Lung (tissue), 12 donors: ENCODE measurements around the gene PHF8. TPM values are rescaled to one million over a fixed set of nuclear protein-coding genes. Genes with fewer than 3 reads are reported as not detected.

Experiments
- ATAC-seq: fragments of 200-7000 bp; cut with Tn5 transposase; one replicate; pipeline ENCODE4 v1.9.1; 2020; ENCODE audit warnings: moderate number of reproducible peaks; ENCODE audit not compliant: insufficient read depth, low FRiP score
- DNase-seq, 3 donors: peaks; one replicate each; pipeline ENCODE4 v3.0.0-alpha.2; 2013 to 2017
- H3K27ac ChIP-seq, 2 donors: one replicate each; pipeline ENCODE4 v1.5.1; 2013; ENCODE audit warnings: mild to moderate bottlenecking in 2 of 2, moderate library complexity in 2 of 2, control low read depth in 1 of 2, inconsistent platforms in 1 of 2, low read depth in 1 of 2, low read length in 1 of 2
- H3K27me3 ChIP-seq, 3 donors: one replicate each; pipeline ENCODE4 v1.5.1; 2013; ENCODE audit warnings: low read length in 2 of 3; ENCODE audit not compliant: control insufficient read depth in 3 of 3, insufficient read depth in 3 of 3
- H3K36me3 ChIP-seq, 4 donors: one replicate each; pipeline ENCODE4 v1.5.1; 2013; ENCODE audit warnings: low read length in 4 of 4, mild to moderate bottlenecking in 1 of 4, moderate library complexity in 1 of 4; ENCODE audit not compliant: control insufficient read depth in 4 of 4, insufficient read depth in 4 of 4
- H3K4me1 ChIP-seq, 5 donors: one replicate each; pipeline ENCODE4 v1.5.1; 2013; ENCODE audit warnings: low read length in 5 of 5, mild to moderate bottlenecking in 2 of 5, moderate library complexity in 1 of 5; ENCODE audit not compliant: control insufficient read depth in 5 of 5, insufficient read depth in 5 of 5
- H3K4me3 ChIP-seq: one replicate; pipeline ENCODE4 v1.5.1; 2013; ENCODE audit warnings: mild to moderate bottlenecking, control low read depth, moderate library complexity
- H3K9ac ChIP-seq, 2 donors: one replicate each; pipeline ENCODE4 v1.5.1; 2013; ENCODE audit warnings: low read length in 2 of 2, control low read depth in 1 of 2; ENCODE audit not compliant: insufficient read depth in 1 of 2
- H3K9me3 ChIP-seq, 4 donors: one replicate each; pipeline ENCODE4 v1.5.1; 2013; ENCODE audit warnings: low read length in 3 of 4, mild to moderate bottlenecking in 1 of 4, moderate library complexity in 1 of 4; ENCODE audit not compliant: control insufficient read depth in 4 of 4, insufficient read depth in 3 of 4
- WGBS, 2 donors: extraction: QIAGEN DNeasy Blood & Tissue Kit; methylation state at CpG; one replicate each; pipeline ENCODE4 v1.1.7; 2013; 5-methylcytosine and 5-hydroxymethylcytosine counted together
- polyA plus RNA-seq, 2 donors: library from polyadenylated mRNA; stranded (reverse); fragments of 200-250 nt; gene quantifications; one replicate each; pipeline ENCODE4 v1.2.1, GENCODE V29; 2013
- total RNA-seq, 2 donors: library from RNA; depleted of rRNA in 1 of 2; stranded (reverse); fragments of >200 nt in 1 of 2; gene quantifications; one replicate each; pipeline ENCODE4 v1.2.1, GENCODE V29; 2014 to 2021
- TF ChIP-seq, protein P1 (sequence below): IDR thresholded peaks from 2 replicates; pipeline ENCODE4 v1.5.1; 2012; ENCODE audit warnings: mild to moderate bottlenecking; ENCODE audit errors: control extremely low read depth, extremely low read depth
- donor health status: control.
- donor health status: control.
- donor health status: Bipolar disorder and iron deficiency.
- donor health status: healthy.
- donor health status: DM: yes; HTN: yes; CAD: no.

Gene PHF8
- total and polyA plus RNA-seq, 4 donors, result 7.2 to 37.5 (median 19.5) TPM

GRCh38 chrX:54090880-54091279 lies 46.6 kb upstream of the PHF8 start:
- Histone ChIP-seq H3K36me3 (peaks cover 0 to 6% (median 0%) of the 10 kb centered on the region in 4 donors), H3K9me3 (no peaks in the 10 kb centered on the region), H3K9ac (no peak overlapping the region), H3K4me3 (no peak overlapping the region), H3K4me1 (no peaks in the 10 kb centered on the region), H3K27ac (no peak overlapping the region), H3K27me3 (no peaks in the 10 kb centered on the region)
- DNase-seq (no peak), ATAC-seq (no peak)
- 68 to 100% methylated on average over 2 of the region's 2 CpGs for WGBS, 2 donors
- TF ChIP-seq, protein P1, sequence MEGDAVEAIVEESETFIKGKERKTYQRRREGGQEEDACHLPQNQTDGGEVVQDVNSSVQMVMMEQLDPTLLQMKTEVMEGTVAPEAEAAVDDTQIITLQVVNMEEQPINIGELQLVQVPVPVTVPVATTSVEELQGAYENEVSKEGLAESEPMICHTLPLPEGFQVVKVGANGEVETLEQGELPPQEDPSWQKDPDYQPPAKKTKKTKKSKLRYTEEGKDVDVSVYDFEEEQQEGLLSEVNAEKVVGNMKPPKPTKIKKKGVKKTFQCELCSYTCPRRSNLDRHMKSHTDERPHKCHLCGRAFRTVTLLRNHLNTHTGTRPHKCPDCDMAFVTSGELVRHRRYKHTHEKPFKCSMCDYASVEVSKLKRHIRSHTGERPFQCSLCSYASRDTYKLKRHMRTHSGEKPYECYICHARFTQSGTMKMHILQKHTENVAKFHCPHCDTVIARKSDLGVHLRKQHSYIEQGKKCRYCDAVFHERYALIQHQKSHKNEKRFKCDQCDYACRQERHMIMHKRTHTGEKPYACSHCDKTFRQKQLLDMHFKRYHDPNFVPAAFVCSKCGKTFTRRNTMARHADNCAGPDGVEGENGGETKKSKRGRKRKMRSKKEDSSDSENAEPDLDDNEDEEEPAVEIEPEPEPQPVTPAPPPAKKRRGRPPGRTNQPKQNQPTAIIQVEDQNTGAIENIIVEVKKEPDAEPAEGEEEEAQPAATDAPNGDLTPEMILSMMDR, result no peak

DNA sequence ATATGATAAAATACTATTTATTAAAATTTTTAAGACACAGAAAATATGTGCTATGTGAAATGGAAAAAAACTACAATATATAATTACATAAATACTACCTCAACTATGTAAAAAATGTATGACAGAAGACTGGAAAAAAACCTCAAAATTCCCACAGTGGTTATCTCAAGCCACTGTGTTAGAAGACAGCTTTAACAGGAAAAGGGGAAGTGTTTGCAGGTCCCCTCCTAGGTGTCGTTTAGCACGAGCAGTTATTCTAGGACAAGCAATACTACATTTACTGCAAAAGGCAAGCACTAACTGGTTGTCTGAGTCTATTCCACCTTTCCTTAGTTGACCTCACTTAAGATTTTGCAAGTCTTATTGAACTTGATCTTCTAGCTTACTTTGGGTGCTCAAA lies 44.9 kb upstream of the PHF8 start:
- H3K4me3 ChIP-seq, result no peak overlapping the region
- no peak for ATAC-seq
- no peak overlapping the region for H3K9ac ChIP-seq
- H3K9me3 ChIP-seq, result no peaks in the 10 kb centered on the region
- no peak for DNase-seq
- H3K36me3 ChIP-seq, result peaks cover 0 to 14% (median 1%) of the 10 kb centered on the region in 4 donors
- TF ChIP-seq, protein P1, result no peak
- no peaks in the 10 kb centered on the region for H3K27me3 ChIP-seq
- WGBS, 2 donors, result 28 to 74% methylated on average over 2 of the region's 2 CpGs
- no peaks in the 10 kb centered on the region for H3K4me1 ChIP-seq
- H3K27ac ChIP-seq, result no peak overlapping the region

GRCh38 chrX:54087661-54088060 lies 43.4 kb upstream of the PHF8 start:
- Histone ChIP-seq H3K9me3 (peaks cover 0 to 3% (median 0%) of the 10 kb centered on the region in 4 donors), H3K4me1 (no peaks in the 10 kb centered on the region), H3K9ac (no peak overlapping the region), H3K36me3 (peaks cover 0 to 14% (median 1%) of the 10 kb centered on the region in 4 donors), H3K27ac (no peak overlapping the region), H3K27me3 (no peaks in the 10 kb centered on the region), H3K4me3 (no peak overlapping the region)
- no peak for DNase-seq
- no peak for ATAC-seq
- 74 to 87% methylated on average over 4 of the region's 4 CpGs for WGBS, 2 donors
- TF ChIP-seq, protein P1, result no peak

DNA sequence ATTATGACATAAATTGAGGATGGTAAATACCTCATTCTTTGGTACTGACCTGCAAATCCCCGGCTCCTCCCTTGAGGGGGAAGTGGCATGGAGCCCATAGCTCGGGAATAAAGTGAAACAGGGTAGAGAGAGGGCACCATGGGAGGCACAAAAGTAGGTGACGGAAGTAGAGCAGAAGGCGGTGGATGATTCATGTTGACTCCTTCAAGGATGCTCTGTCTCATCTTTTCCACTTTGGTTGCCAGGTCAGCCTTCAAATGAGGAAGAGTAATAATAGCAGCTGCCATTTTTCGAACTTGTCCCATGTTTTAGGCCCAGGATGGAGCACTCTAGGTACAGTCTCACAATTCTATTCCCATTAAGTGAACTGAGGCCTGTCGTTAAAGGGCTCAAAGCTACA lies 41.4 kb upstream of the PHF8 start:
- no peaks in the 10 kb centered on the region for H3K27me3 ChIP-seq
- no peak overlapping the region for H3K9ac ChIP-seq
- H3K4me1 ChIP-seq, result no peaks in the 10 kb centered on the region
- H3K36me3 ChIP-seq, result peaks cover 0 to 14% (median 1%) of the 10 kb centered on the region in 4 donors
- WGBS, 2 donors, result 78 to 95% methylated on average over 5 to 6 of the region's 6 CpGs
- no peak overlapping the region for H3K27ac ChIP-seq
- H3K9me3 ChIP-seq, result peaks cover 0 to 3% (median 0%) of the 10 kb centered on the region in 4 donors
- no peak for DNase-seq
- ATAC-seq, result no peak
- TF ChIP-seq, protein P1, result no peak
- H3K4me3 ChIP-seq, result no peak overlapping the region
